HG02571 (cell line): ENCODE data around the gene BRD4.

Source experiments
- ATAC-seq: cut with Tn5 transposase; IDR thresholded peaks from one replicate; pipeline ENCODE4 v1.9.1; 2021; ENCODE audit warnings: mild to moderate bottlenecking, moderate library complexity; ENCODE audit not compliant: unreplicated experiment

BRD4 gene

DNA sequence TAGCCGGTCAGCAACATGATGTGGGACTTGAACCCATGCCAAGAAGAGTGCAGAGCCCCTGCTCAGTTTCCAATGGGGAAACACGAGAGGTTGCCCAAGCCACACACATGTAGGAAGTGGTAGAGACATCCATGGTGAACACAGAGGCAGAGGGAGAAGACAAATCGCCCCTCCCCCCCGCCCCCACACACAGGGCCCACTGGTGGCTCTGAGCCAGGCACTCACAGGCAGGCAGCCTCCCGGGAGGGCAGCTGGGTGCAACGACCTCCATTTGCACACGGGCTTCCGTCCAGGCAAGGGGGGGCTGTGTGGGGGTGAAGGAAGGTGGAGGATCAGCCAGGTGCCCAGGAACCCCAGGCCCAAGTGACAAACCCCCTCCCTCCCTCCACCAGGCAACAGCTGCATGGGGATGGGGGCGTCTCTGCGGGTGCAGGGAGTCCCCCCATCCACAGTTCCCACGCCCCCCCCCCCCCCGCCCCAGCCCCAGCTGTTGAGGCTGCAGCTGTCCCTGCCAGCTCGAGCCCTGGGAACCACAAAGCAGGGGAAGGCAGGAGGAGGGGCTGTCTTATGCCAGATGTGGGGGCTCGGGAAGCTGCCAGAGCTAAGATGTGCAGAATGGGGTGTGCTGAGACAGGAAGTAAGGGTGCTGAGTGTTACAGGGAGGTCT, 134.9 kb downstream of the BRD4 start:
- no peak for ATAC-seq

- ATAC-seq: no peak
Observed at GRCh38 chr19:15196360-15197005, 135.9 kb downstream of the BRD4 start.

GRCh38 chr19:15195371-15196334, 136.7 kb downstream of the BRD4 start:
- no peak for ATAC-seq

DNA sequence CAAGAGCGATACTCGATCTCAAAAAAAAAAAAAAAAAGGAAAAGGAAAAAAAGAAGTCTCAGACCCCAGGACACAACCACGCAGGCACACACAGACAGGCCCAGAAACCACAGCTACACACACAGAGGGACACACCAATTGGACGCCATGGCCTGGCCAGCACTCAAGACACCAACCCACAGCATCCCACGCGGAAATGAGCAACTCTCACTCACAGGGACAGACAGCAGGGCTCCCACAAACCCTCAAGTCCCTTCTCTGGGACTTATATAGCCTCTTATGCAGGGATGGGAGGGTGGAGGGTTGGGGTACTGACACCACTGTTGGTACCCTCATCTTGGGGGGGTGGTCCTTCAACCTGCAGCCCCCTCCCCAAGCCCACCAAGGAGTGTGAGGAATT, 137.4 kb downstream of the BRD4 start:
- no peak for ATAC-seq

- no peak for ATAC-seq
Observed at GRCh38 chr19:15191982-15192381, 140.4 kb downstream of the BRD4 start.

DNA sequence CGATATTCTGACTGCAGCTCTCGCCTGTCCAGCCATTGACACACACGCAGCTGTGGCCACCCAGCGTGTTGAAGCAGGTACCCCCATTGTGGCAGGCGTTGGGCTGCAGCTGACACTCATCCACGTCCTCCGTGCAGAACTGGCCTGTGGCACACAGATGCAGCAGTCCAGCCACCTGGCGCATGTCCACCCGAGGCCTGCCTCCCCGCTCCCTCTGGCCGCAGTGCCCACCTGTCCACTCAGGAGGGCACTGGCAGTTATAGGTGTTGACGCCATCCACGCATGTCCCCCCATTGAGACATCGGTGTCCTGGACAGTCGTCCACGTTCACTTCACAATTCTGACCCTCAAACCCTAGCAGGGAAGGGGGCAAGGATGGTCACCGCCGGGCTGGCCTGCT, 140.8 kb downstream of the BRD4 start:
- ATAC-seq: no peak

DNA sequence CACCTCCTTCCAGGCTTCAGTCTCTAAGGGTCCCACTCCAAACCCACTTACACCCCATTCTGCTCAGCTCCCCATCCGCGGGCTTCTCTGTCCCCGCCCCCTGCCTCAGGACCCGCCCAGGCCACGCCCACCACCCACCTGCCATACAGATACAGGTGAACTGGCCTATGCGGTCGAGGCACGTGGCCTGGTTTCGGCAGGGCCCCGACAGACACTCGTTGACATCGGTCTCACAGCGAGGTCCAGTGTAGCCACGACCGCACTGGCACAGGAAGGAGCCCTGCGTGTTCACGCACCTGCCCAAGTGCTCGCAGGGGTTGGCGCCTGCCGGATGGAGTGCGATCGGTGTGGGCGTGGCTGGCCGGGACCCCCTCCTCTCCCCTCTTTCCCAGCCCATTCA, 143.5 kb downstream of the BRD4 start:
- no peak for ATAC-seq

DNA sequence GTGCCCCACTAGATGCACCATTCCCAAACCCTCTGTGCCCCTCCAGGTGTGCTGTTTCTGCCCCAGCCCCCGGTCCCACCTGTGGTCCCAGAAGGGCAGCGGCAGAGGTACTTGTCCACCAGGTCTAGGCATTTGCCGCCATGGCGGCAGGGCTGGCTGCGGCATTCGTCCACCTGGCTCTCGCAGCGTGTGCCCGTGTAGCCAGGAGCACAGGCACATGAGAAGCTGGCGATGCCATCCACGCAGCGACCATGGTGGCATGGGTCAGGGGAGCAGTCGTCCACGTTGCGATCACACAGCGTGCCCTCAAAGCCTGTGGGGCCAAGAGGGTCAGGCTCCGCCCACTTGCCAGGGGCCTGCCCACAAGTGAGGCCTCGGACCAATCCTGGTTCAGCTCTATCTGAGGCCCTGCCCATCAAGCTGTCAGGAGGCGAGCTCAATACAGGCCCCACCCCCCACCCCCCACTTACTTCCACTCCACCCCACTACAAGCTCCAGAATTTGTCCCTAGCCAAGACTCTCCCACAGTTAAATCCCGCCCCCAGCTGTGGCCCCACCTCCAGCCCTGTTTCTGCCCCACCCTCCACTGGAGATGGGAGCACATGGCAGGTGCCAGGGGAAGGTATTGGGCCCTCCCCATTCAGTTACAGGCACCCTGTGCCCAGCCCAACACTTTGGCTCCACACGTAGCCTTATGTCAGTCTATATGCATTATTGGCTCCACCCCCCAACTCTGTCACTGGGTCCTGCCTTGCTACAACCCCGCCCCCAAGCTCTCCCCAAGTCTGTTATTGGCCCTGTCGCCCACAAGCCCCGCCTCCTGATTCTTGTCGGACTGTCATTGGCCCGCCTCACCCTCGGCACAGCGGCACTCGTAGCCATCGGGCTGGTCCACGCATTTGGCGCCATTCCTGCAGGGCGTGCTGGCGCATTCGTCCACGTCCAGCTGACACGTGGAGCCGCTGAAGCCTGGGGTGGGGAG, 145.0 kb downstream of the BRD4 start:
- no peak for ATAC-seq
